ENCODE measurements around the gene GJA3. TPM values are rescaled to one million over a fixed set of nuclear protein-coding genes. Genes with fewer than 3 reads are reported as not detected.
A peak's percentile ranks its signal among the peaks of the same experiment; 100 is the strongest.

Gene GJA3
- total and polyA plus RNA-seq, 10 of the 15 experiments (the other 5 are each of a cell fraction or from before 2014, with no cell fraction given) = 0.03 to 0.11 (median 0.04) TPM; not detected in 5

GRCh38 chr13:20188667-20189553 lies 28.1 kb upstream of the GJA3 start:
- ChIA-PET SMC1A (ENCODE audit: uncharacterized antibody, unreplicated experiment) (no interaction called here), POLR2A (no interaction called here), CTCF (interaction anchor here (0.7 to 9.6 kb wide), 3 partner anchors 7 to 287 kb away, joined by 3 to 67 read pairs (median 3); no protein-coding TSS in a partner anchor), RAD21 (ENCODE audit: unreplicated experiment) (no interaction called here)
- no peak overlapping the region for H3K27ac ChIP-seq (ENCODE audit: control insufficient read depth, insufficient read depth)
- intact Hi-C loops (cut with micrococcal nuclease; ENCODE audit: unreplicated experiment) (no loop called here), in situ Hi-C loops (cut with MboI) (loop anchor here (5.0 to 25.0 kb wide), 2 partner anchors 293 to 648 kb away; no protein-coding TSS in a partner anchor)
- no peak overlapping the region for H3K4me2 ChIP-seq (ENCODE audit: control insufficient read depth, insufficient read depth)
- TF ChIP-seq CTCF (IDR thresholded peaks at IDR 0.05 in 2 of 3, conservative IDR thresholded peaks at IDR 0.05 in 1 of 3; ENCODE audit: control insufficient read depth in 2 of 3, extremely low read depth in 1 of 3, insufficient read depth in 1 of 3, low read depth in 3 of 3, low read length in 3 of 3) (peak in 2 of 3 experiments; percentile 24 to 42; a peak in 3 of 6 replicates), GABPA (IDR thresholded peaks at IDR 0.05; ENCODE audit: low read depth) (peak; percentile 46; the same call in 1 of the 2 replicates), NFYA (IDR thresholded peaks at IDR 0.05; ENCODE audit: borderline replicate concordance, low read depth, low read length) (no peak)
- ATAC-seq (no peak), DNase-seq (ENCODE audit: low read depth, low spot score) (no peak), FAIRE-seq (no peak)
- peaks cover 5 to 13% of the 10 kb centered on the region in 2 experiments; a peak in 2 of 4 replicates for H3K27me3 ChIP-seq (replicated peaks in 1 of 2; ENCODE audit: control insufficient read depth in 2 of 2, insufficient read depth in 2 of 2, low read length in 1 of 2)
- no peaks in the 10 kb centered on the region for H4K20me1 ChIP-seq (ENCODE audit: control insufficient read depth, insufficient read depth)
- H3K9ac ChIP-seq (ENCODE audit: control insufficient read depth, insufficient read depth, low read length) = no peak overlapping the region
- H3K4me1 ChIP-seq (ENCODE audit: control insufficient read depth, insufficient read depth, low read length) = peaks cover 8% of the 10 kb centered on the region
- no peak overlapping the region for H3K4me3 ChIP-seq
- no peaks in the 10 kb centered on the region for H3K9me3 ChIP-seq (replicated peaks; ENCODE audit: control insufficient read depth, insufficient read depth, low read length)
- H2AFZ ChIP-seq (ENCODE audit: control insufficient read depth, low read depth, low read length) = no peak overlapping the region
- no peaks in the 10 kb centered on the region for H3K79me2 ChIP-seq (ENCODE audit: control insufficient read depth, insufficient read depth, low read length)
- 68% methylated on average over 28 of the region's 28 CpGs for WGBS (ENCODE audit: insufficient coverage, insufficient replicate concordance, low lambda C conversion rate, missing lambda C conversion rate)
- no peaks in the 10 kb centered on the region for H3K36me3 ChIP-seq (ENCODE audit: control insufficient read depth in 2 of 2, insufficient read depth in 2 of 2, low read length in 1 of 2)
- BruUV-seq (replicated peaks) = no TSS peak

Measured in GM12878 (cell line).